ENCODE results near the gene C10orf105.

- TF ChIP-seq, protein P1, sequence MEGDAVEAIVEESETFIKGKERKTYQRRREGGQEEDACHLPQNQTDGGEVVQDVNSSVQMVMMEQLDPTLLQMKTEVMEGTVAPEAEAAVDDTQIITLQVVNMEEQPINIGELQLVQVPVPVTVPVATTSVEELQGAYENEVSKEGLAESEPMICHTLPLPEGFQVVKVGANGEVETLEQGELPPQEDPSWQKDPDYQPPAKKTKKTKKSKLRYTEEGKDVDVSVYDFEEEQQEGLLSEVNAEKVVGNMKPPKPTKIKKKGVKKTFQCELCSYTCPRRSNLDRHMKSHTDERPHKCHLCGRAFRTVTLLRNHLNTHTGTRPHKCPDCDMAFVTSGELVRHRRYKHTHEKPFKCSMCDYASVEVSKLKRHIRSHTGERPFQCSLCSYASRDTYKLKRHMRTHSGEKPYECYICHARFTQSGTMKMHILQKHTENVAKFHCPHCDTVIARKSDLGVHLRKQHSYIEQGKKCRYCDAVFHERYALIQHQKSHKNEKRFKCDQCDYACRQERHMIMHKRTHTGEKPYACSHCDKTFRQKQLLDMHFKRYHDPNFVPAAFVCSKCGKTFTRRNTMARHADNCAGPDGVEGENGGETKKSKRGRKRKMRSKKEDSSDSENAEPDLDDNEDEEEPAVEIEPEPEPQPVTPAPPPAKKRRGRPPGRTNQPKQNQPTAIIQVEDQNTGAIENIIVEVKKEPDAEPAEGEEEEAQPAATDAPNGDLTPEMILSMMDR (IDR thresholded peaks at IDR 0.05), result no peak
- no peak for TF ChIP-seq POLR2A (IDR thresholded peaks at IDR 0.05)
Measured at GRCh38 chr10:71710519-71710918, 9.1 kb downstream of the C10orf105 start.

All from uterus (tissue), 2 donors.